ENCODE results near the gene FHOD1. TPM values are rescaled to one million over a fixed set of nuclear protein-coding genes. Genes with fewer than 3 reads are reported as not detected.

The FHOD1 gene
- total RNA-seq, 2 experiments from 2014 or later, result 76.4 to 79.9 TPM

Other genes starting within 250 kb of the FHOD1 start
- gene CBFB, start 218.3 kb downstream of the FHOD1 start, total RNA-seq, result 100 to 1,000 TPM; 110 to 114 TPM
- gene PHAF1, start 137.5 kb downstream of the FHOD1 start, total RNA-seq, result 10 to 100 TPM; 13.8 to 14.9 TPM
- 1 to 10 TPM; 1.5 to 1.7 TPM for gene B3GNT9, start 96.5 kb downstream of the FHOD1 start, total RNA-seq
- gene TRADD, start 87.6 kb downstream of the FHOD1 start, total RNA-seq, result 10 to 100 TPM; 15.3 to 16.0 TPM
- 1 to 10 TPM; 7.9 to 8.5 TPM for gene FBXL8, start 87.5 kb downstream of the FHOD1 start, total RNA-seq
- gene HSF4, start 82.7 kb downstream of the FHOD1 start, total RNA-seq, result 10 to 100 TPM in 1 of 2 experiments, 1 to 10 TPM in 1; 9.3 to 10.1 TPM
- 1 to 10 TPM; 6.1 to 6.4 TPM for gene NOL3, start 76.9 kb downstream of the FHOD1 start, total RNA-seq
- 10 to 100 TPM; 15.8 to 16.7 TPM for gene MATCAP1, start 63.5 kb downstream of the FHOD1 start, total RNA-seq
- gene EXOC3L1, start 57.3 kb downstream of the FHOD1 start, total RNA-seq, result under 1 TPM in 1 of 2 experiments, not detected in 1; 0.19 TPM
- 100 to 1,000 TPM; 130 to 136 TPM for gene E2F4, start 55.3 kb downstream of the FHOD1 start, total RNA-seq
- gene ELMO3, start 48.4 kb downstream of the FHOD1 start, total RNA-seq, result 1 to 10 TPM; 4.3 to 4.5 TPM
- gene TMEM208, start 20.4 kb downstream of the FHOD1 start, total RNA-seq, result 10 to 100 TPM; 46.5 to 48.6 TPM
- gene SLC9A5, start 1.5 kb upstream of the FHOD1 start, total RNA-seq, result 1 to 10 TPM; 5.8 to 6.1 TPM
- gene PLEKHG4, start 32.1 kb upstream of the FHOD1 start, total RNA-seq, result 10 to 100 TPM; 30.8 to 37.0 TPM
- gene KCTD19, start 79.3 kb upstream of the FHOD1 start, total RNA-seq, result 1 to 10 TPM; 2.2 to 3.0 TPM
- 1 to 10 TPM in 1 of 2 experiments, under 1 TPM in 1; 0.82 to 1.1 TPM for gene LRRC36, start 79.3 kb upstream of the FHOD1 start, total RNA-seq
- not detected for gene TPPP3, start 146.0 kb upstream of the FHOD1 start, total RNA-seq
- gene ZDHHC1, start 169.0 kb upstream of the FHOD1 start, total RNA-seq, result 1 to 10 TPM in 1 of 2 experiments, under 1 TPM in 1; 0.76 to 1.2 TPM
- gene HSD11B2, start 183.6 kb upstream of the FHOD1 start, total RNA-seq, result 1 to 10 TPM; 2.8 to 3.1 TPM
- gene ATP6V0D1, start 233.7 kb upstream of the FHOD1 start, total RNA-seq, result 10 to 100 TPM; 33.0 to 33.6 TPM
- gene AGRP, start 236.1 kb upstream of the FHOD1 start, total RNA-seq, result under 1 TPM in 1 of 2 experiments, not detected in 1; 0.40 TPM